ENCODE measurements around the gene MYO1B.

DNA sequence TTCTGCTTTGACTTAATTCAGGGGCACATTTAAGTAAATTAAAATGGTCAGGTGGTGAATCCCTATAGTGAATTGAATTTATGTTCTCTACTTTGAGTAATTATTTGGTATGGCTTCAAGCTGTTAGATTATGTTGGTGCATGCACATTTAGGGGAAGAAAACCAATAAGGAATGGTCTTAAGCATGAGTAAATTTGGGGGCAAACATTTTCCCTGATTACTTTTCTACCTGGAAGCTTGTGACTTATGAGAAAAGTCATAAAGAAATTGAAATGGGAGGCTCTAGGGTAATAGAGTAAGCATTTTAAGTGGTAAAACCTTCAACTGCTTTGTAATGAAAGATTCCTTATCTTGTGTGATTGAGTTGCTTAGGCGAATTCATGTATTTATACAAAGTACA lies 112.5 kb downstream of the MYO1B start:
- TF ChIP-seq EZH2phosphoT487 (IDR thresholded peaks at IDR 0.05; ENCODE audit: low read depth), result no peak
- TF ChIP-seq, protein P1, sequence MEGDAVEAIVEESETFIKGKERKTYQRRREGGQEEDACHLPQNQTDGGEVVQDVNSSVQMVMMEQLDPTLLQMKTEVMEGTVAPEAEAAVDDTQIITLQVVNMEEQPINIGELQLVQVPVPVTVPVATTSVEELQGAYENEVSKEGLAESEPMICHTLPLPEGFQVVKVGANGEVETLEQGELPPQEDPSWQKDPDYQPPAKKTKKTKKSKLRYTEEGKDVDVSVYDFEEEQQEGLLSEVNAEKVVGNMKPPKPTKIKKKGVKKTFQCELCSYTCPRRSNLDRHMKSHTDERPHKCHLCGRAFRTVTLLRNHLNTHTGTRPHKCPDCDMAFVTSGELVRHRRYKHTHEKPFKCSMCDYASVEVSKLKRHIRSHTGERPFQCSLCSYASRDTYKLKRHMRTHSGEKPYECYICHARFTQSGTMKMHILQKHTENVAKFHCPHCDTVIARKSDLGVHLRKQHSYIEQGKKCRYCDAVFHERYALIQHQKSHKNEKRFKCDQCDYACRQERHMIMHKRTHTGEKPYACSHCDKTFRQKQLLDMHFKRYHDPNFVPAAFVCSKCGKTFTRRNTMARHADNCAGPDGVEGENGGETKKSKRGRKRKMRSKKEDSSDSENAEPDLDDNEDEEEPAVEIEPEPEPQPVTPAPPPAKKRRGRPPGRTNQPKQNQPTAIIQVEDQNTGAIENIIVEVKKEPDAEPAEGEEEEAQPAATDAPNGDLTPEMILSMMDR (IDR thresholded peaks at IDR 0.05; ENCODE audit: low read depth, low read length), result no peak

Measured in OCI-LY3 (cell line).